ENCODE data around the gene GRPR. TPM values are rescaled to one million over a fixed set of nuclear protein-coding genes. Genes with fewer than 3 reads are reported as not detected.

GRPR gene
- total and polyA plus RNA-seq, 4 donors = 0.06 to 0.25 (median 0.20) TPM; not detected in 1

- Histone ChIP-seq H3K9me3 (ENCODE audit: control insufficient read depth in 4 of 4, insufficient read depth in 3 of 4, low read length in 3 of 4) (peaks cover 0 to 2% (median 0%) of the 10 kb centered on the region in 4 donors), H3K4me1 (ENCODE audit: control insufficient read depth in 5 of 5, insufficient read depth in 5 of 5, low read length in 5 of 5) (no peaks in the 10 kb centered on the region), H3K27me3 (ENCODE audit: control insufficient read depth in 3 of 3, insufficient read depth in 3 of 3, low read length in 2 of 3) (peaks cover 0 to 45% (median 42%) of the 10 kb centered on the region in 3 donors), H3K9ac (ENCODE audit: insufficient read depth in 1 of 2, low read length in 2 of 2) (no peak overlapping the region), H3K36me3 (ENCODE audit: control insufficient read depth in 4 of 4, insufficient read depth in 4 of 4, low read length in 4 of 4) (no peaks in the 10 kb centered on the region), H3K27ac (ENCODE audit: low read depth in 1 of 2, low read length in 1 of 2) (no peak overlapping the region), H3K4me3 (no peak overlapping the region)
- DNase-seq = no peak
- TF ChIP-seq CTCF (IDR thresholded peaks at IDR 0.05; ENCODE audit: control extremely low read depth, extremely low read depth) = no peak
- no peak for ATAC-seq (ENCODE audit: insufficient read depth, low FRiP score)
- 64 to 71% methylated on average over 5 of the region's 5 CpGs for WGBS, 2 donors
Measured at GRCh38 chrX:16125520-16126149, 2.3 kb downstream of the GRPR start.

GRCh38 chrX:16130707-16131106 lies 7.3 kb downstream of the GRPR start:
- H3K27ac ChIP-seq (ENCODE audit: low read depth in 1 of 2, low read length in 1 of 2) = no peak overlapping the region
- WGBS, 2 donors = 42 to 60% methylated on average over 2 of the region's 2 CpGs
- H3K9ac ChIP-seq (ENCODE audit: insufficient read depth in 1 of 2, low read length in 2 of 2) = no peak overlapping the region
- no peaks in the 10 kb centered on the region for H3K4me1 ChIP-seq (ENCODE audit: control insufficient read depth in 5 of 5, insufficient read depth in 5 of 5, low read length in 5 of 5)
- H3K9me3 ChIP-seq (ENCODE audit: control insufficient read depth in 4 of 4, insufficient read depth in 3 of 4, low read length in 3 of 4) = peaks cover 0 to 2% (median 0%) of the 10 kb centered on the region in 4 donors
- H3K4me3 ChIP-seq = no peak overlapping the region
- TF ChIP-seq CTCF (IDR thresholded peaks at IDR 0.05; ENCODE audit: control extremely low read depth, extremely low read depth) = no peak
- H3K36me3 ChIP-seq (ENCODE audit: control insufficient read depth in 4 of 4, insufficient read depth in 4 of 4, low read length in 4 of 4) = no peaks in the 10 kb centered on the region
- ATAC-seq (ENCODE audit: insufficient read depth, low FRiP score) (no peak), DNase-seq (no peak)
- peaks cover 0 to 39% (median 30%) of the 10 kb centered on the region in 3 donors for H3K27me3 ChIP-seq (ENCODE audit: control insufficient read depth in 3 of 3, insufficient read depth in 3 of 3, low read length in 2 of 3)

- DNase-seq (no peak), ATAC-seq (ENCODE audit: insufficient read depth, low FRiP score) (no peak)
- no peaks in the 10 kb centered on the region for H3K9me3 ChIP-seq (ENCODE audit: control insufficient read depth in 4 of 4, insufficient read depth in 3 of 4, low read length in 3 of 4)
- no peak overlapping the region for H3K4me3 ChIP-seq
- TF ChIP-seq CTCF (IDR thresholded peaks at IDR 0.05; ENCODE audit: control extremely low read depth, extremely low read depth) = no peak
- no peak overlapping the region for H3K27ac ChIP-seq (ENCODE audit: low read depth in 1 of 2, low read length in 1 of 2)
- peaks cover 0 to 44% (median 28%) of the 10 kb centered on the region in 3 donors for H3K27me3 ChIP-seq (ENCODE audit: control insufficient read depth in 3 of 3, insufficient read depth in 3 of 3, low read length in 2 of 3)
- 67 to 86% methylated on average over 1 of the region's 1 CpG for WGBS, 2 donors
- no peak overlapping the region for H3K9ac ChIP-seq (ENCODE audit: insufficient read depth in 1 of 2, low read length in 2 of 2)
- peaks cover 0 to 1% (median 0%) of the 10 kb centered on the region in 5 donors for H3K4me1 ChIP-seq (ENCODE audit: control insufficient read depth in 5 of 5, insufficient read depth in 5 of 5, low read length in 5 of 5)
- H3K36me3 ChIP-seq (ENCODE audit: control insufficient read depth in 4 of 4, insufficient read depth in 4 of 4, low read length in 4 of 4) = no peaks in the 10 kb centered on the region
Measured at GRCh38 chrX:16134936-16135335, 11.6 kb downstream of the GRPR start.

GRCh38 chrX:16136080-16136479 lies 12.7 kb downstream of the GRPR start:
- no peak for TF ChIP-seq CTCF (IDR thresholded peaks at IDR 0.05; ENCODE audit: control extremely low read depth, extremely low read depth)
- H3K27ac ChIP-seq (ENCODE audit: low read depth in 1 of 2, low read length in 1 of 2) = no peak overlapping the region
- peaks cover 0 to 37% (median 17%) of the 10 kb centered on the region in 3 donors for H3K27me3 ChIP-seq (ENCODE audit: control insufficient read depth in 3 of 3, insufficient read depth in 3 of 3, low read length in 2 of 3)
- DNase-seq = no peak
- WGBS, 2 donors = 72 to 74% methylated on average over 2 of the region's 2 CpGs
- no peaks in the 10 kb centered on the region for H3K9me3 ChIP-seq (ENCODE audit: control insufficient read depth in 4 of 4, insufficient read depth in 3 of 4, low read length in 3 of 4)
- H3K4me3 ChIP-seq = no peak overlapping the region
- H3K36me3 ChIP-seq (ENCODE audit: control insufficient read depth in 4 of 4, insufficient read depth in 4 of 4, low read length in 4 of 4) = no peaks in the 10 kb centered on the region
- peaks cover 0 to 1% (median 0%) of the 10 kb centered on the region in 5 donors for H3K4me1 ChIP-seq (ENCODE audit: control insufficient read depth in 5 of 5, insufficient read depth in 5 of 5, low read length in 5 of 5)
- H3K9ac ChIP-seq (ENCODE audit: insufficient read depth in 1 of 2, low read length in 2 of 2) = no peak overlapping the region
- ATAC-seq (ENCODE audit: insufficient read depth, low FRiP score) = no peak
